Measurements from ENCODE around the gene KIR3DL1. TPM values are rescaled to one million over a fixed set of nuclear protein-coding genes. Genes with fewer than 3 reads are reported as not detected.
"Not testable (repeated sequence)": the region's sequence is repeated elsewhere in the genome, so short reads cannot be mapped to it uniquely, and the experiment has no call there.

KIR3DL1 gene
- polyA plus RNA-seq, 1 experiment: not detected

DNA sequence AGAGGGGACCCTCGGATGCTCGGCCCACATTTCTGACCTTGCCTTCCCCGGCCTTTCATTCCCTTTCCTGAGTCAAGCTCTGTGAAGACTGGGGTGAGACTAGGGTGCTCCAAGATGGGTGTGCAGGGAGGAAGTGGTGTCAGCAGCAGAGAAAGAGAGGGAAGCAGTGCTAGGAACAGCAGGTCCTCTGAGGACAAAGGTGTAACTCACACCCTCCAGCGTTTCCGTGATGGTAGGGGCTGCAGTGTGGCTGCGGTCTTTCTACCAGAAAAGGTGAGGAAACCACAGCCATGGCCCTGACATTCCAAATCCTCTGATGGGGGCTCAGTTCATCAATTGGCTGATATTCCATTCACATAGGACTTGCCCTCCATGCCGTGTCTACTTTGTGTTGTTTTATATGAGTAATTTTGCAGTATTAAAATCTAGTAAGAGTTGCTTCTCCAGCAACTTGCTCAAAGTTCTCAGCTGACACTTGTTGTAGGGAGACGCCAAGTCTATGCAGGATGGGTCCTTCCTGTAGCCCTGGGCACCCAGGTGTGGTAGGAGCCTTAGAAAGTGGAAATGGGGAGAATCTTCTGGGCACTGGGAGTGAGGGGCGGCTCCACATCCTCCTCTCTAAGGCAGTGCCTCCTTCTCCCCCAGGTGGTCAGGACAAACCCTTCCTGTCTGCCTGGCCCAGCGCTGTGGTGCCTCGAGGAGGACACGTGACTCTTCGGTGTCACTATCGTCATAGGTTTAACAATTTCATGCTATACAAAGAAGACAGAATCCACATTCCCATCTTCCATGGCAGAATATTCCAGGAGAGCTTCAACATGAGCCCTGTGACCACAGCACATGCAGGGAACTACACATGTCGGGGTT is 1.6 kb downstream of the KIR3DL1 start:
- peaks cover 57% of the 10 kb centered on the region for H3K9me3 ChIP-seq (ENCODE audit: control insufficient read depth, insufficient read depth, low read length)
- no peaks in the 10 kb centered on the region for H3K27me3 ChIP-seq (ENCODE audit: control insufficient read depth, insufficient read depth, low read length)
- ChIA-PET POLR2A (no interaction called here), CTCF (no interaction called here)
- H3K27ac ChIP-seq (ENCODE audit: low read depth, low read length): no peak overlapping the region
- no peak overlapping the region for H3K4me3 ChIP-seq (ENCODE audit: low read depth, low read length)
- TF ChIP-seq, protein P1, sequence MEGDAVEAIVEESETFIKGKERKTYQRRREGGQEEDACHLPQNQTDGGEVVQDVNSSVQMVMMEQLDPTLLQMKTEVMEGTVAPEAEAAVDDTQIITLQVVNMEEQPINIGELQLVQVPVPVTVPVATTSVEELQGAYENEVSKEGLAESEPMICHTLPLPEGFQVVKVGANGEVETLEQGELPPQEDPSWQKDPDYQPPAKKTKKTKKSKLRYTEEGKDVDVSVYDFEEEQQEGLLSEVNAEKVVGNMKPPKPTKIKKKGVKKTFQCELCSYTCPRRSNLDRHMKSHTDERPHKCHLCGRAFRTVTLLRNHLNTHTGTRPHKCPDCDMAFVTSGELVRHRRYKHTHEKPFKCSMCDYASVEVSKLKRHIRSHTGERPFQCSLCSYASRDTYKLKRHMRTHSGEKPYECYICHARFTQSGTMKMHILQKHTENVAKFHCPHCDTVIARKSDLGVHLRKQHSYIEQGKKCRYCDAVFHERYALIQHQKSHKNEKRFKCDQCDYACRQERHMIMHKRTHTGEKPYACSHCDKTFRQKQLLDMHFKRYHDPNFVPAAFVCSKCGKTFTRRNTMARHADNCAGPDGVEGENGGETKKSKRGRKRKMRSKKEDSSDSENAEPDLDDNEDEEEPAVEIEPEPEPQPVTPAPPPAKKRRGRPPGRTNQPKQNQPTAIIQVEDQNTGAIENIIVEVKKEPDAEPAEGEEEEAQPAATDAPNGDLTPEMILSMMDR (IDR thresholded peaks at IDR 0.05; ENCODE audit: low read depth, low read length): no peak
- no peak for DNase-seq (ENCODE audit: low read depth, low spot score)

DNA sequence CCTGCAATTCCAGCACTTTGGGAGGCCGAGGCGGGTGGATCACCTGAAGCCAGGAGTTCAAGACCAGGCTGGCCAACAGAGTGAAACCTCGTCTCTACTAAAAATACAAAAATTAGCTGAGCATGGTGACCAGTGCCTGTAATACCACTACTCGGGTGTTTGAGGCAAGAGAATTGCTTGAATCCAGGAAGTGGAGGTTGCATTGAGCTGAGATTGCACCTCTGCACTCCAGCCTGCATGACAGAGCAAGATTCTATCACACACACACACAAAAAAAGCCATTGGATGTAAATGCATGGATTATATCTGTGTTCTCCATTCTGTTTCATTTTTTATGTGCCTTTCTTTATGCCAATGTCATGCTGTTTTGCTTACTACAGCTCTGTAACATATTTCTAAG is 8.1 kb downstream of the KIR3DL1 start:
- DNase-seq (ENCODE audit: low read depth, low spot score); H3K4me3 ChIP-seq (ENCODE audit: low read depth, low read length); CTCF ChIA-PET; H3K27ac ChIP-seq (ENCODE audit: low read depth, low read length); H3K27me3 ChIP-seq (ENCODE audit: control insufficient read depth, insufficient read depth, low read length); POLR2A ChIA-PET: not testable (repeated sequence)
- H3K9me3 ChIP-seq (ENCODE audit: control insufficient read depth, insufficient read depth, low read length): peaks cover 10% of the 10 kb centered on the region

- H3K9me3 ChIP-seq (ENCODE audit: control insufficient read depth, insufficient read depth, low read length); POLR2A ChIA-PET; H3K27ac ChIP-seq (ENCODE audit: low read depth, low read length); CTCF ChIA-PET; DNase-seq (ENCODE audit: low read depth, low spot score); H3K4me3 ChIP-seq (ENCODE audit: low read depth, low read length); H3K27me3 ChIP-seq (ENCODE audit: control insufficient read depth, insufficient read depth, low read length): not testable (repeated sequence)
Measured at GRCh38 chr19:54825326-54825725, 9.1 kb downstream of the KIR3DL1 start.

DNA sequence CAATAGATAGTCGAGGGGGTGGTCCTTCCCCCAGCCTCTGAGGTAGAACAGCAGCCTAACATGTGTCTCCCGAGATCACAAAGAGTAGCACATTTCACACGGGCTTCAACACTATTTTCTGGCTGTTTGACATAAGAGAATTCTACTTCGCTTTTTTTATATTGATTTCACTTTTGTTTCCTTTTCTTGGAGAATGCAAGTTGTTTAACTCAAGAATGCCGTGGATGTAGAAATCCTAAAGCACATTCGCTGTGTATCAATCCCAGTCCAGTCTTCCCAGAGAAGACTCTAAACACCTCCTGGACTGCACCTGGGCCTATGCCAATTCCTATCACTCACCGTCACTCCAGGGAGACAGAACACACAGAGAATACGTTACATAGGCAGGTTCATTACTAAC is 11.8 kb downstream of the KIR3DL1 start:
- CTCF ChIA-PET; H3K27ac ChIP-seq (ENCODE audit: low read depth, low read length): not testable (repeated sequence)

GRCh38 chr19:54832496-54832895 is 16.2 kb downstream of the KIR3DL1 start, which contains the start of gene KIR2DS4:
TSS of gene KIR2DS4 (plus strand) at chr19:54832676.
- DNase-seq (ENCODE audit: low read depth, low spot score); CTCF ChIA-PET; H3K4me3 ChIP-seq (ENCODE audit: low read depth, low read length); H3K27me3 ChIP-seq (ENCODE audit: control insufficient read depth, insufficient read depth, low read length); H3K27ac ChIP-seq (ENCODE audit: low read depth, low read length); POLR2A ChIA-PET: not testable (repeated sequence)
- peaks cover 16% of the 10 kb centered on the region for H3K9me3 ChIP-seq (ENCODE audit: control insufficient read depth, insufficient read depth, low read length)

More for the DNA sequence above, 11.8 kb downstream of the KIR3DL1 start:
- H3K9me3 ChIP-seq (ENCODE audit: control insufficient read depth, insufficient read depth, low read length); H3K27me3 ChIP-seq (ENCODE audit: control insufficient read depth, insufficient read depth, low read length); H3K4me3 ChIP-seq (ENCODE audit: low read depth, low read length); DNase-seq (ENCODE audit: low read depth, low spot score); POLR2A ChIA-PET: not testable (repeated sequence)

DNA sequence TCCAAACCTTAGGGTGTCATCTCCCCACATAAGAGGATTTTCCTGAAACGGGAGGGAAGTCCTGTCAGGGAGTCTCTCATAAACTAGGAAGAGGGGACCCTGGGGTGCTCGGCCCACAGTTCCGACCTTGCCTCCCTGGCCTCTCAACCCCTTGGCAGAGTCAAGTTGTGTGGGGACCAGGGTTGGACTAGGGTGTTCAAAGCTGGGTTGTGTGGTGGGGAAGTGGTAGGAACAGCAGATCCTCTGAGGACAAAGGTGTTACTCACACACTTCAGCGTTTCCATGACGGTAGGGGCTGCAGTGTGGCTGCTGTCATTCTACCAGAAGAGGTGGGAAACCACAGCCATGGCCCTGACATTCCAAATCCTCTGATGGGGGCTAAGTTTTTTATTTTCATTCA is 18.9 kb downstream of the KIR3DL1 start:
- H3K27me3 ChIP-seq (ENCODE audit: control insufficient read depth, insufficient read depth, low read length); DNase-seq (ENCODE audit: low read depth, low spot score); POLR2A ChIA-PET; H3K27ac ChIP-seq (ENCODE audit: low read depth, low read length); H3K4me3 ChIP-seq (ENCODE audit: low read depth, low read length); CTCF ChIA-PET: not testable (repeated sequence)
- H3K9me3 ChIP-seq (ENCODE audit: control insufficient read depth, insufficient read depth, low read length): peaks cover 16% of the 10 kb centered on the region

DNA sequence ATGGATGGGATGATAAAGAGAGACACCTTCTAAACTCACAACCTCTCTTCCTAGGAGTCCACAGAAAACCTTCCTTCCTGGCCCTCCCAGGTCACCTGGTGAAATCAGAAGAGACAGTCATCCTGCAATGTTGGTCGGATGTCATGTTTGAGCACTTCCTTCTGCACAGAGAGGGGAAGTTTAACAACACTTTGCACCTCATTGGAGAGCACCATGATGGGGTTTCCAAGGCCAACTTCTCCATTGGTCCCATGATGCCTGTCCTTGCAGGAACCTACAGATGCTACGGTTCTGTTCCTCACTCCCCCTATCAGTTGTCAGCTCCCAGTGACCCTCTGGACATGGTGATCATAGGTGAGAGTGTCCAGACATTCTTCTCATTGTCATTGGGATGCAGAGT is 21.3 kb downstream of the KIR3DL1 start:
- DNase-seq (ENCODE audit: low read depth, low spot score); H3K27me3 ChIP-seq (ENCODE audit: control insufficient read depth, insufficient read depth, low read length); H3K27ac ChIP-seq (ENCODE audit: low read depth, low read length); CTCF ChIA-PET; H3K4me3 ChIP-seq (ENCODE audit: low read depth, low read length); POLR2A ChIA-PET: not testable (repeated sequence)
- H3K9me3 ChIP-seq (ENCODE audit: control insufficient read depth, insufficient read depth, low read length): peaks cover 15% of the 10 kb centered on the region

- H3K27ac ChIP-seq (ENCODE audit: low read depth, low read length); H3K4me3 ChIP-seq (ENCODE audit: low read depth, low read length); H3K27me3 ChIP-seq (ENCODE audit: control insufficient read depth, insufficient read depth, low read length); CTCF ChIA-PET; POLR2A ChIA-PET; DNase-seq (ENCODE audit: low read depth, low spot score); H3K9me3 ChIP-seq (ENCODE audit: control insufficient read depth, insufficient read depth, low read length): not testable (repeated sequence)
Measured at GRCh38 chr19:54843171-54843570, 26.9 kb downstream of the KIR3DL1 start.

DNA sequence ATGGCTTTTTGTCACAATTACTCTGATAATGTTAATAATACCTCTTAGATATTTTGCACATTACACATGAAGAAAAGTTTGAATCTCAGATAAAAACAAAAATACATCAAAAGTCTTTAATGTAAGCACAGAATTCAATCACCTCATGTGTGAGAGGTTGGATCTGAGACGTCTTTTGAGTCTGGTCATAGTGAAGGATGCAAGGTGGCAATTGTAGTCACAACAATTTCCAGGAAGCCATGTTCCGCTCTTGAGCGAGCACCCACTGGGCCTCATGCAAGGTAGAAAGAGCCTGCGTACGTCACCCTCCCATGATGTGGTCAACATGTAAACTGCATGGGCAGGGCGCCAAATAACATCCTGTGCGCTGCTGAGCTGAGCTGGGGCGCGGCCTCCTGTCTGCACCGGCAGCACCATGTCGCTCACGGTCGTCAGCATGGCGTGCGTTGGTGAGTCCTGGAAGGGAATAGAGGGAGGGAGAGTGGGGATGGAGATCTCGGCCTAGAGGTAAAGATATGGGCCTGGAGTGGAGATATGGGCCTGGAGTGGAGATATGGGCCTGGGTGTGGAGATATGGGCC is 33.9 kb downstream of the KIR3DL1 start, which contains the start of gene KIR3DL2:
KIR3DL2 (plus strand) TSS at position 383 of the 580 bp plus-strand sequence; CDS start at position 416, 33 bp downstream.
- DNase-seq (ENCODE audit: low read depth, low spot score); H3K9me3 ChIP-seq (ENCODE audit: control insufficient read depth, insufficient read depth, low read length); POLR2A ChIA-PET; H3K27me3 ChIP-seq (ENCODE audit: control insufficient read depth, insufficient read depth, low read length); H3K27ac ChIP-seq (ENCODE audit: low read depth, low read length); CTCF ChIA-PET; H3K4me3 ChIP-seq (ENCODE audit: low read depth, low read length): not testable (repeated sequence)
